BJ (cell line): ENCODE results near the gene SLC34A2. TPM values are rescaled to one million over a fixed set of nuclear protein-coding genes. Genes with fewer than 3 reads are reported as not detected.

Experiments used
- CTCF ChIA-PET: fragments of 350-600 bp; formaldehyde crosslinking; extraction: SDS; loops from one replicate; lab custom pipeline; 2021; ENCODE audit warnings: antibody characterized with exemption, inconsistent platforms; lab: Yijun Ruan, JAX
- POLR2A ChIA-PET: fragments of 300-600 bp; sonication (Branson Sonifier 250); formaldehyde crosslinking; extraction: SDS; loops from one replicate; lab custom pipeline; 2021; ENCODE audit warnings: antibody characterized with exemption; lab: Charles Lee
- DNase-seq: peaks from one replicate; pipeline ENCODE4 v3.0.0-alpha.2; 2011; ENCODE audit warnings: low read depth
- H3K27me3 ChIP-seq: 2 replicates; pipeline ENCODE4 v1.6.0; 2011; ENCODE audit warnings: low read length; ENCODE audit not compliant: control insufficient read depth, insufficient read depth
- H3K36me3 ChIP-seq: 2 replicates; pipeline ENCODE4 v1.5.1; 2011; ENCODE audit warnings: low read length; ENCODE audit not compliant: control insufficient read depth, insufficient read depth
- H3K4me3 ChIP-seq: 2 replicates; pipeline ENCODE4 v1.5.1; 2011; ENCODE audit warnings: low read depth, mild to moderate bottlenecking, control low read depth, low read length
- CTCF ChIP-seq: IDR thresholded peaks from 2 replicates; pipeline ENCODE4 v1.5.1; 2011; ENCODE audit warnings: low read depth, mild to moderate bottlenecking, control low read depth, inconsistent platforms, low read length, moderate library complexity; ENCODE audit not compliant: insufficient read depth
- polyA plus RNA-seq: library from polyadenylated mRNA; depleted of rRNA; stranded (reverse); fragments of >200 nt; gene quantifications from 2 replicates; pipeline ENCODE4 v1.2.3, GENCODE V29; 2011

Gene SLC34A2
- polyA plus RNA-seq, 1 experiment, result 0.02 TPM

- DNase-seq, result no peak
- CTCF ChIA-PET, result no interaction called here
- no peak for TF ChIP-seq CTCF
- POLR2A ChIA-PET, result no interaction called here
- Histone ChIP-seq H3K36me3 (no peaks in the 10 kb centered on the region), H3K27me3 (no peaks in the 10 kb centered on the region), H3K4me3 (no peak overlapping the region)
These were observed 20.1 kb upstream of the SLC34A2 start for GRCh38 chr4:25635501-25635900.

- no peak for DNase-seq
- POLR2A ChIA-PET, result no interaction called here
- CTCF ChIA-PET, result no interaction called here
- Histone ChIP-seq H3K4me3 (no peak overlapping the region), H3K27me3 (no peaks in the 10 kb centered on the region), H3K36me3 (no peaks in the 10 kb centered on the region)
- TF ChIP-seq CTCF, result no peak
These were observed 17.9 kb upstream of the SLC34A2 start for GRCh38 chr4:25637581-25638220.

GRCh38 chr4:25638221-25638601 lies 17.4 kb upstream of the SLC34A2 start:
- H3K4me3 ChIP-seq, result no peak overlapping the region

GRCh38 chr4:25638806-25639205 lies 16.8 kb upstream of the SLC34A2 start:
- ChIA-PET POLR2A (no interaction called here), CTCF (no interaction called here)
- no peak overlapping the region for H3K4me3 ChIP-seq
- no peaks in the 10 kb centered on the region for H3K27me3 ChIP-seq
- no peaks in the 10 kb centered on the region for H3K36me3 ChIP-seq
- TF ChIP-seq CTCF, result no peak
- DNase-seq, result no peak

More at GRCh38 chr4:25638221-25638601, 17.4 kb upstream of the SLC34A2 start:
- Histone ChIP-seq H3K27me3 (no peaks in the 10 kb centered on the region), H3K36me3 (no peaks in the 10 kb centered on the region)
- ChIA-PET POLR2A (no interaction called here), CTCF (no interaction called here)
- no peak for DNase-seq
- no peak for TF ChIP-seq CTCF

GRCh38 chr4:25650311-25650710 lies 5.3 kb upstream of the SLC34A2 start:
- Histone ChIP-seq H3K27me3 (peaks cover 12% of the 10 kb centered on the region), H3K36me3 (no peaks in the 10 kb centered on the region), H3K4me3 (no peak overlapping the region)
- CTCF ChIA-PET, result no interaction called here
- POLR2A ChIA-PET, result no interaction called here
- no peak for TF ChIP-seq CTCF
- no peak for DNase-seq
